GM12878 (cell line): ENCODE data around the gene SUB1. TPM values are rescaled to one million over a fixed set of nuclear protein-coding genes. Genes with fewer than 3 reads are reported as not detected.

Source experiments
- ATAC-seq: fragments of 200-7000 bp; cut with Tn5 transposase; 3 replicates; pipeline ENCODE4 v1.9.1; 2020; ENCODE audit warnings: mild to moderate bottlenecking, moderate library complexity
- BruUV-seq: library from RNA; stranded (reverse); fragments of 400-500 nt; replicated peaks from 2 replicates; lab custom pipeline; 2021; lab: Mats Ljungman, UMichigan
- CTCF ChIA-PET: fragments of 300-600 bp; sonication (Branson Sonifier 250); formaldehyde crosslinking; extraction: SDS; loops from one replicate; lab custom pipeline; 2021; ENCODE audit warnings: inconsistent platforms; lab: Yijun Ruan, JAX
- POLR2A ChIA-PET: fragments of 350-600 bp; formaldehyde crosslinking; extraction: SDS; loops from one replicate; lab custom pipeline; 2021; ENCODE audit warnings: inconsistent platforms; lab: Charles Lee
- RAD21 ChIA-PET: fragments of 300-600 bp; sonication (Branson Sonifier 250); formaldehyde crosslinking; loops from one replicate; lab custom pipeline; 2023; ENCODE audit warnings: antibody characterized with exemption; ENCODE audit not compliant: unreplicated experiment; lab: Charles Lee
- SMC1A ChIA-PET: fragments of 300-600 bp; sonication (Branson Sonifier 250); formaldehyde crosslinking; loops from one replicate; lab custom pipeline; 2023; ENCODE audit not compliant: unreplicated experiment, uncharacterized antibody; lab: Charles Lee
- DNase-seq: peaks from one replicate; pipeline ENCODE4 v3.0.0-alpha.2; 2011; ENCODE audit warnings: low read depth, low spot score
- FAIRE-seq: peaks from 3 replicates; lab custom pipeline; 2011; peaks lifted over from hg19 to GRCh38; lab: Jason Lieb, UNC
- H2AFZ ChIP-seq: 2 replicates; pipeline ENCODE4 v1.6.0; 2011; ENCODE audit warnings: low read depth, low read length, control low read depth; ENCODE audit not compliant: control insufficient read depth
- H3K27ac ChIP-seq: 2 replicates; pipeline ENCODE4 v1.5.1; 2011; ENCODE audit warnings: control low read depth; ENCODE audit not compliant: control insufficient read depth, insufficient read depth
- H3K27me3 ChIP-seq, 2 experiments: replicated peaks in 1 of 2; 2 replicates each; pipeline versions ENCODE4 v1.6.0 to v1.6.1; 2011; ENCODE audit warnings: low read length in 1 of 2; ENCODE audit not compliant: control insufficient read depth in 2 of 2, insufficient read depth in 2 of 2
- H3K36me3 ChIP-seq, 2 experiments: 2 replicates each; pipeline ENCODE4 v1.5.1; 2011; ENCODE audit warnings: low read length in 1 of 2; ENCODE audit not compliant: control insufficient read depth in 2 of 2, insufficient read depth in 2 of 2
- H3K4me1 ChIP-seq: 2 replicates; pipeline ENCODE4 v1.6.1; 2011; ENCODE audit warnings: mild to moderate bottlenecking, low read length, moderate library complexity, mixed read lengths; ENCODE audit not compliant: control insufficient read depth, insufficient read depth
- H3K4me2 ChIP-seq: 2 replicates; pipeline ENCODE4 v1.6.0; 2011; ENCODE audit warnings: control low read depth; ENCODE audit not compliant: control insufficient read depth, insufficient read depth
- H3K4me3 ChIP-seq: fragments of 200-600 bp; sonication (generic); 2 replicates; pipeline ENCODE4 v1.5.1; 2016
- H3K79me2 ChIP-seq: 2 replicates; pipeline ENCODE4 v1.6.0; 2011; ENCODE audit warnings: low read length; ENCODE audit not compliant: control insufficient read depth, insufficient read depth
- H3K9ac ChIP-seq: 2 replicates; pipeline ENCODE4 v1.8.0; 2011; ENCODE audit warnings: low read length, control low read depth, mixed read lengths; ENCODE audit not compliant: control insufficient read depth, insufficient read depth
- H3K9me3 ChIP-seq: replicated peaks from 3 replicates; pipeline ENCODE4 v1.5.1; 2011; ENCODE audit warnings: mild to moderate bottlenecking, low read length; ENCODE audit not compliant: control insufficient read depth, insufficient read depth
- H4K20me1 ChIP-seq: 2 replicates; pipeline ENCODE4 v1.6.0; 2011; ENCODE audit not compliant: control insufficient read depth, insufficient read depth
- CBFB ChIP-seq: IDR thresholded peaks from 2 replicates; pipeline ENCODE4 v1.6.1; 2016; ENCODE audit warnings: antibody characterized with exemption, low read depth
- CBX5 ChIP-seq: sonication (generic); IDR thresholded peaks from 2 replicates; pipeline ENCODE4 v1.6.1; 2016; ENCODE audit warnings: low read depth, moderate library complexity, mild to moderate bottlenecking, inconsistent platforms
- EP300 ChIP-seq, 2 experiments: fragments of 150-350 bp in 1 of 2; IDR thresholded peaks; 2 replicates each; pipeline ENCODE4 v1.6.1; 2011 to 2012; ENCODE audit warnings: low read depth in 2 of 2, low read length in 2 of 2, borderline replicate concordance in 1 of 2, improper control_type of control experiment in 1 of 2, inconsistent platforms in 1 of 2; ENCODE audit not compliant: control insufficient read depth in 1 of 2
- ETV6 ChIP-seq, 2 experiments: fragments of 450-650 bp in 1 of 2; IDR thresholded peaks in 1 of 2; conservative IDR thresholded peaks in 1 of 2; 2 replicates each; pipeline ENCODE4 v1.6.1; 2014; ENCODE audit warnings: antibody characterized with exemption in 1 of 2, borderline replicate concordance in 1 of 2, low read depth in 1 of 2, mild to moderate bottlenecking in 1 of 2, moderate library complexity in 1 of 2
- FOXM1 ChIP-seq: IDR thresholded peaks from 2 replicates; pipeline ENCODE4 v1.6.1; 2012; ENCODE audit warnings: low read depth, mild to moderate bottlenecking, inconsistent platforms, low read length, moderate library complexity
- MTA2 ChIP-seq: fragments of 450-650 bp; IDR thresholded peaks from 2 replicates; pipeline ENCODE4 v1.6.1; 2016; ENCODE audit warnings: low read depth, mild to moderate bottlenecking, moderate library complexity
- NFYA ChIP-seq: IDR thresholded peaks from 2 replicates; pipeline ENCODE4 v1.6.1; 2011; ENCODE audit warnings: low read depth, mild to moderate bottlenecking, low read length, improper control_type of control experiment, borderline replicate concordance
- NFYB ChIP-seq: IDR thresholded peaks from 2 replicates; pipeline ENCODE4 v1.6.1; 2011; ENCODE audit warnings: low read depth, mild to moderate bottlenecking, low read length, improper control_type of control experiment, moderate library complexity; ENCODE audit not compliant: insufficient read depth
- POLR2AphosphoS2 ChIP-seq: IDR thresholded peaks from 2 replicates; pipeline ENCODE4 v1.6.1; 2011; ENCODE audit warnings: low read depth, mild to moderate bottlenecking, low read length, improper control_type of control experiment, moderate library complexity
- SIN3A ChIP-seq: IDR thresholded peaks from 2 replicates; pipeline ENCODE4 v1.6.1; 2012; ENCODE audit warnings: low read depth, low read length, improper control_type of control experiment
- SMAD1 ChIP-seq: fragments of 450-650 bp; IDR thresholded peaks from 2 replicates; pipeline ENCODE4 v1.6.1; 2018; ENCODE audit warnings: mild to moderate bottlenecking, low read depth; ENCODE audit not compliant: partially characterized antibody
- SPI1 ChIP-seq: IDR thresholded peaks from 2 replicates; pipeline ENCODE4 v1.6.1; 2011; ENCODE audit warnings: low read depth, mild to moderate bottlenecking, low read length, moderate library complexity, borderline replicate concordance; ENCODE audit not compliant: insufficient read depth
- SUZ12 ChIP-seq: fragments of 200-600 bp; sonication (generic); IDR thresholded peaks from one replicate; pipeline ENCODE4 v1.6.1; 2018; ENCODE audit warnings: antibody characterized with exemption, mild to moderate bottlenecking; ENCODE audit not compliant: unreplicated experiment
- TBL1XR1 ChIP-seq: IDR thresholded peaks from 2 replicates; pipeline ENCODE4 v1.6.1; 2012; ENCODE audit warnings: low read depth, low read length, improper control_type of control experiment
- TCF7 ChIP-seq: IDR thresholded peaks from 2 replicates; pipeline ENCODE4 v1.6.1; 2014; ENCODE audit warnings: antibody characterized with exemption, borderline replicate concordance
- WGBS: methylation state at CpG from one replicate; pipeline ENCODE4 v1.1.6; 2016; ENCODE audit warnings: low lambda C conversion rate; ENCODE audit not compliant: insufficient replicate concordance, insufficient coverage; ENCODE audit errors: missing lambda C conversion rate; 5-methylcytosine and 5-hydroxymethylcytosine counted together
- in situ Hi-C: fragments of 300-500 bp; cut with MboI; formaldehyde crosslinking; loops from 9 replicates; pipeline ENCODE4 v1.14.3; 2018; ENCODE audit warnings: mixed read lengths
- intact Hi-C: fragments of 100-400 bp; cut with micrococcal nuclease; formaldehyde crosslinking; loops from one replicate; pipeline ENCODE4 v1.14.2; 2022; ENCODE audit not compliant: unreplicated experiment
- polyA plus RNA-seq, 11 experiments: library from polyadenylated mRNA; depleted of rRNA in 4 of 11; unstranded in 6 of 11; stranded (reverse) in 5 of 11; fragments of >200 nt; fragmentation: Nextera tagmentation in 4 of 11; fragmentation: Illumina TruSeq in 1 of 11; extraction: Ambion mirVana in 4 of 11; extraction: Trizol in 1 of 11; gene quantifications; 1 replicate in 1 of 11; 2 replicates in 10 of 11; pipeline versions ENCODE4 v1.2.1 to v1.2.3, GENCODE V29; 2011 to 2016; ENCODE audit warnings: inconsistent platforms in 2 of 11, missing spikeins in 2 of 11, low read depth in 1 of 11
- total RNA-seq, 4 experiments: library from RNA; depleted of rRNA in 3 of 4; stranded (reverse); fragments of >200 nt in 3 of 4; fragmentation: Illumina TruSeq in 1 of 4; extraction: Trizol in 1 of 4; gene quantifications; 2 replicates each; pipeline versions ENCODE4 v1.2.1 to v1.2.3, GENCODE V29; 2013 to 2021
- TF ChIP-seq, protein P1 (sequence below): IDR thresholded peaks from 2 replicates; pipeline ENCODE4 v1.6.1; 2011; ENCODE audit warnings: borderline replicate concordance, low read depth, mild to moderate bottlenecking, moderate library complexity, low read length; ENCODE audit not compliant: insufficient read depth, poor library complexity, severe bottlenecking
- TF ChIP-seq, protein P2 (sequence below): IDR thresholded peaks from 2 replicates; pipeline ENCODE4 v1.6.1; 2011; ENCODE audit warnings: low read depth, low read length, improper control_type of control experiment, borderline replicate concordance
- TF ChIP-seq, protein P3 (sequence below): IDR thresholded peaks from 2 replicates; pipeline ENCODE4 v1.6.1; 2012; ENCODE audit warnings: low read depth, low read length, improper control_type of control experiment

SUB1 gene
- total and polyA plus RNA-seq, 10 of the 15 experiments (the other 5 are each of a cell fraction or from before 2014, with no cell fraction given) = 468 to 2,785 (median 1,145) TPM

DNA sequence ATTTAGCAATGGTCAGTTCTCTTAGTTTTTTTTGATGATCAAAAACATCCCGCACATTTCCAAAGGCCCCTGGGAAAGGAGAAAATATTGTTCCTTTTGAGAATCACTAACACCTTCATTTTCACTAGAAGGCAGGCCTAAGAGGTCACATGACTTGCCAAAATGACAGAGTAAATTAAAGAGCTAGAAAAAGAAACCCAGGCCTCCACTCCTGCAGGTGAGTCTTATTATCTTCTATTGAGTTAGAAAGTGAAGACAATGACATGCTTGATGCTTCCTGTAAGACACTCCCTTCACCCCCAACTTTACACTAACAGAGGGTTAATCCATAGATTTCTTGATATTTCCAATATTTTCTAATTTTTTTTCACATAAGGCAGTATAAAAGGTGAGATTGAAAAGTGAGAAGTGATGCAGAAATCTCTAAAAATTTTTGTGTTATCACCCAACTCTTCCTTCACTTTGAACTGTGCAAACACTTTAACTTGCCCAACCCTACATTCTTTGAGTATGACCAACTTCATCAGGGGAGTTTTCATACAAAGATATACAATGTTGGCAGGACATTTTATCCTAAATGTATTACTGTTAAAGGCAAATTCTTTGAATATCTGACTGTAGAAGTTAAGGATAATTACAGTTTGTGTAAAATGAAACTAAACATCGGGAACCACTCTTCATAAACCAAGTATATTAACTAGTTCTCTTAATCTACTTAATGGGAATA, 57.1 kb downstream of the SUB1 start:
- no peaks in the 10 kb centered on the region for H3K9me3 ChIP-seq
- DNase-seq (no peak), ATAC-seq (no peak), FAIRE-seq (no peak)
- H3K27ac ChIP-seq = no peak overlapping the region
- no peaks in the 10 kb centered on the region for H3K4me1 ChIP-seq
- RAD21 ChIA-PET = no interaction called here
- no peaks in the 10 kb centered on the region for H3K36me3 ChIP-seq
- no peaks in the 10 kb centered on the region for H3K27me3 ChIP-seq
- in situ Hi-C loops = no loop called here
- no peak overlapping the region for H3K9ac ChIP-seq
- POLR2A ChIA-PET = no interaction called here
- intact Hi-C loops = no loop called here
- SMC1A ChIA-PET = no interaction called here
- no peak overlapping the region for H3K4me3 ChIP-seq
- no TSS peak for BruUV-seq
- no peaks in the 10 kb centered on the region for H3K79me2 ChIP-seq
- no peaks in the 10 kb centered on the region for H4K20me1 ChIP-seq
- no peak overlapping the region for H2AFZ ChIP-seq
- 63% methylated on average over 2 of the region's 2 CpGs for WGBS
- H3K4me2 ChIP-seq = no peak overlapping the region
- CTCF ChIA-PET = no interaction called here
- TF ChIP-seq SUZ12 (no peak), CBX5 (no peak), FOXM1 (no peak), EP300 (IDR thresholded peaks at IDR 0.05; ENCODE audit: borderline replicate concordance in 1 of 2, control insufficient read depth in 1 of 2, low read depth in 2 of 2, low read length in 2 of 2) (no peak), NFYB (no peak), SPI1 (no peak), SIN3A (no peak), CBFB (no peak), ETV6 (conservative IDR thresholded peaks at IDR 0.05 in 1 of 2, IDR thresholded peaks at IDR 0.05 in 1 of 2; ENCODE audit: borderline replicate concordance in 1 of 2, low read depth in 1 of 2) (no peak), TCF7 (no peak), TBL1XR1 (no peak), NFYA (no peak), MTA2 (no peak), POLR2AphosphoS2 (no peak), SMAD1 (no peak)
- TF ChIP-seq, protein P1, sequence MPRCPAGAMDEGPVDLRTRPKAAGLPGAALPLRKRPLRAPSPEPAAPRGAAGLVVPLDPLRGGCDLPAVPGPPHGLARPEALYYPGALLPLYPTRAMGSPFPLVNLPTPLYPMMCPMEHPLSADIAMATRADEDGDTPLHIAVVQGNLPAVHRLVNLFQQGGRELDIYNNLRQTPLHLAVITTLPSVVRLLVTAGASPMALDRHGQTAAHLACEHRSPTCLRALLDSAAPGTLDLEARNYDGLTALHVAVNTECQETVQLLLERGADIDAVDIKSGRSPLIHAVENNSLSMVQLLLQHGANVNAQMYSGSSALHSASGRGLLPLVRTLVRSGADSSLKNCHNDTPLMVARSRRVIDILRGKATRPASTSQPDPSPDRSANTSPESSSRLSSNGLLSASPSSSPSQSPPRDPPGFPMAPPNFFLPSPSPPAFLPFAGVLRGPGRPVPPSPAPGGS = no peak
- TF ChIP-seq, protein P2, sequence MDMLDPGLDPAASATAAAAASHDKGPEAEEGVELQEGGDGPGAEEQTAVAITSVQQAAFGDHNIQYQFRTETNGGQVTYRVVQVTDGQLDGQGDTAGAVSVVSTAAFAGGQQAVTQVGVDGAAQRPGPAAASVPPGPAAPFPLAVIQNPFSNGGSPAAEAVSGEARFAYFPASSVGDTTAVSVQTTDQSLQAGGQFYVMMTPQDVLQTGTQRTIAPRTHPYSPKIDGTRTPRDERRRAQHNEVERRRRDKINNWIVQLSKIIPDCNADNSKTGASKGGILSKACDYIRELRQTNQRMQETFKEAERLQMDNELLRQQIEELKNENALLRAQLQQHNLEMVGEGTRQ = no peak
- TF ChIP-seq, protein P3, sequence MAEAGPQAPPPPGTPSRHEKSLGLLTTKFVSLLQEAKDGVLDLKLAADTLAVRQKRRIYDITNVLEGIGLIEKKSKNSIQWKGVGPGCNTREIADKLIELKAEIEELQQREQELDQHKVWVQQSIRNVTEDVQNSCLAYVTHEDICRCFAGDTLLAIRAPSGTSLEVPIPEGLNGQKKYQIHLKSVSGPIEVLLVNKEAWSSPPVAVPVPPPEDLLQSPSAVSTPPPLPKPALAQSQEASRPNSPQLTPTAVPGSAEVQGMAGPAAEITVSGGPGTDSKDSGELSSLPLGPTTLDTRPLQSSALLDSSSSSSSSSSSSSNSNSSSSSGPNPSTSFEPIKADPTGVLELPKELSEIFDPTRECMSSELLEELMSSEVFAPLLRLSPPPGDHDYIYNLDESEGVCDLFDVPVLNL = no peak
